HCT116 (cell line): ENCODE data around the gene RAMAC. TPM values are rescaled to one million over a fixed set of nuclear protein-coding genes. Genes with fewer than 3 reads are reported as not detected.

Source experiments
- ATAC-seq: fragments of 200-7000 bp; cut with Tn5 transposase; 2 replicates; pipeline ENCODE4 v1.9.1; 2020; ENCODE audit warnings: mild to moderate bottlenecking, moderate library complexity
- BruUV-seq: library from RNA; stranded (reverse); fragments of 400-500 nt; replicated peaks from 2 replicates; lab custom pipeline; 2021; lab: Mats Ljungman, UMichigan
- CTCF ChIA-PET: fragments of 300-600 bp; sonication (Branson Sonifier 250); formaldehyde crosslinking; loops from one replicate; lab custom pipeline; 2021; ENCODE audit warnings: antibody characterized with exemption; lab: Charles Lee
- POLR2A ChIA-PET: fragments of 300-600, 350-600 bp; sonication (Branson Sonifier 250); formaldehyde crosslinking; loops from one replicate; lab custom pipeline; 2021; ENCODE audit warnings: antibody characterized with exemption; lab: Charles Lee
- RAD21 ChIA-PET, 2 experiments: fragments of 300-600 bp; sonication (Branson Sonifier 250); formaldehyde crosslinking; loops; one replicate each; lab custom pipeline; 2023; ENCODE audit warnings: low total read pairs in 2 of 2; ENCODE audit not compliant: uncharacterized antibody in 2 of 2, unreplicated experiment in 2 of 2, low non-redundant PET in 1 of 2; lab: Charles Lee
- DNase-seq: peaks from one replicate; pipeline ENCODE4 v3.0.0-alpha.2; 2010; ENCODE audit warnings: low read depth, low spot score
- H2AFZ ChIP-seq: fragments of 200-600 bp; shearing (Covaris generic), sonication (generic); 2 replicates; pipeline ENCODE4 v1.6.1; 2017; ENCODE audit warnings: low read depth, mixed run types, mixed read lengths, antibody characterized with exemption, low read length; ENCODE audit not compliant: poor library complexity, severe bottlenecking
- H3K27ac ChIP-seq: 2 replicates; pipeline ENCODE4 v1.5.1; 2012; ENCODE audit warnings: low read depth, low read length
- H3K27me3 ChIP-seq: fragments of 200-600 bp; sonication (generic); 2 replicates; pipeline ENCODE4 v1.6.1; 2016; ENCODE audit warnings: mixed run types, low read length, mixed read lengths; ENCODE audit not compliant: insufficient read depth
- H3K36me3 ChIP-seq, 2 experiments: fragments of 200-500 bp in 1 of 2; fragments of 200-600 bp in 1 of 2; sonication (Bioruptor generic) in 1 of 2; sonication (generic) in 1 of 2; 2 replicates each; pipeline versions ENCODE4 v1.5.1 to v1.6.1; 2014 to 2016; ENCODE audit warnings: low read length in 2 of 2, inconsistent platforms in 1 of 2, mixed read lengths in 1 of 2, mixed run types in 1 of 2; ENCODE audit not compliant: insufficient read depth in 2 of 2, control insufficient read depth in 1 of 2
- H3K4me1 ChIP-seq, 2 experiments: fragments of 200-600 bp in 1 of 2; sonication (generic) in 1 of 2; 2 replicates each; pipeline versions ENCODE4 v1.5.1 to v1.6.1; 2012 to 2017; ENCODE audit warnings: low read length in 2 of 2, inconsistent platforms in 1 of 2, mild to moderate bottlenecking in 1 of 2, mixed read lengths in 1 of 2, mixed run types in 1 of 2, moderate library complexity in 1 of 2; ENCODE audit not compliant: insufficient read depth in 2 of 2, control insufficient read depth in 1 of 2
- H3K4me2 ChIP-seq: fragments of 200-600 bp; sonication (generic); 2 replicates; pipeline ENCODE4 v1.6.1; 2017; ENCODE audit warnings: mixed run types, low read length, mixed read lengths
- H3K4me3 ChIP-seq, 2 experiments: fragments of 200-600 bp in 1 of 2; sonication (generic) in 1 of 2; replicated peaks in 1 of 2; 2 replicates each; pipeline ENCODE4 v1.5.1; 2011 to 2016; ENCODE audit warnings: low read length in 2 of 2, control low read depth in 1 of 2, low read depth in 1 of 2, mild to moderate bottlenecking in 1 of 2, mixed read lengths in 1 of 2, mixed run types in 1 of 2
- H3K79me2 ChIP-seq: fragments of 200-600 bp; sonication (generic); 2 replicates; pipeline ENCODE4 v1.6.1; 2017; ENCODE audit warnings: mild to moderate bottlenecking, mixed run types, low read length, moderate library complexity, mixed read lengths; ENCODE audit not compliant: insufficient read depth
- H3K9ac ChIP-seq: fragments of 200-600 bp; sonication (generic); 2 replicates; pipeline ENCODE4 v1.6.1; 2016; ENCODE audit warnings: low read length, mixed read lengths
- H3K9me2 ChIP-seq: fragments of 200-600 bp; sonication (generic), shearing (Covaris generic); 2 replicates; pipeline ENCODE4 v1.6.1; 2017; ENCODE audit warnings: mixed run types, mild to moderate bottlenecking, moderate library complexity; ENCODE audit not compliant: insufficient read depth
- H3K9me3 ChIP-seq, 2 experiments: fragments of 200-500 bp in 1 of 2; fragments of 200-600 bp in 1 of 2; sonication (Bioruptor generic) in 1 of 2; sonication (generic) in 1 of 2; 2 replicates each; pipeline ENCODE4 v1.6.1; 2014 to 2017; ENCODE audit warnings: low read length in 2 of 2, mixed read lengths in 2 of 2, inconsistent platforms in 1 of 2, low read depth in 1 of 2, mild to moderate bottlenecking in 1 of 2, mixed run types in 1 of 2, moderate library complexity in 1 of 2; ENCODE audit not compliant: control insufficient read depth in 1 of 2, insufficient read depth in 1 of 2
- H4K20me1 ChIP-seq: fragments of 200-600 bp; sonication (generic), shearing (Covaris generic); 2 replicates; pipeline ENCODE4 v1.6.1; 2017; ENCODE audit warnings: mixed run types, mild to moderate bottlenecking, moderate library complexity; ENCODE audit not compliant: insufficient read depth
- ATF3 ChIP-seq: IDR thresholded peaks from 2 replicates; pipeline ENCODE4 v1.6.1; 2012
- EGR1 ChIP-seq: IDR thresholded peaks from 2 replicates; pipeline ENCODE4 v1.6.1; 2012; ENCODE audit warnings: low read depth
- EZH2phosphoT487 ChIP-seq: fragments of 200-600 bp; IDR thresholded peaks from 2 replicates; pipeline ENCODE4 v1.6.1; 2018; ENCODE audit warnings: antibody characterized with exemption, borderline replicate concordance
- FOSL1 ChIP-seq: IDR thresholded peaks from 2 replicates; pipeline ENCODE4 v1.6.1; 2012; ENCODE audit warnings: low read depth
- POLR2A ChIP-seq: IDR thresholded peaks from 2 replicates; pipeline ENCODE4 v1.7.0; 2011; ENCODE audit warnings: borderline replicate concordance; ENCODE audit not compliant: insufficient read depth, insufficient read length; ENCODE audit errors: extremely low read depth
- RAD21 ChIP-seq: IDR thresholded peaks from 2 replicates; pipeline ENCODE4 v1.6.1; 2012; ENCODE audit warnings: low read depth, mild to moderate bottlenecking
- SP1 ChIP-seq: IDR thresholded peaks from 2 replicates; pipeline ENCODE4 v1.6.1; 2012; ENCODE audit warnings: low read depth
- TCF7L2 ChIP-seq: IDR thresholded peaks from 2 replicates; pipeline ENCODE4 v1.7.0; 2011; ENCODE audit warnings: borderline replicate concordance, inconsistent platforms; ENCODE audit not compliant: insufficient read depth, insufficient read length; ENCODE audit errors: extremely low read depth
- ZFX ChIP-seq: fragments of 450-650 bp; IDR thresholded peaks from 2 replicates; pipeline ENCODE4 v1.6.1; 2017
- intact Hi-C: fragments of 100-400 bp; cut with micrococcal nuclease; formaldehyde crosslinking; loops from 2 replicates; pipeline ENCODE4 v1.10.0; 2022
- total RNA-seq: library from RNA; stranded (reverse); gene quantifications from one replicate; pipeline ENCODE4 v1.2.1, GENCODE V29; 2021; ENCODE audit not compliant: unreplicated experiment
- TF ChIP-seq, protein P1 (sequence below): IDR thresholded peaks from 2 replicates; pipeline ENCODE4 v1.6.1; 2012

The RAMAC gene
- total RNA-seq, 1 experiment from 2014 or later: 16.5 TPM

- ChIA-PET RAD21 (no interaction called here), CTCF (interaction anchor here (1.1 kb wide), 2 partner anchors 18 to 143 kb away, joined by 3 to 4 read pairs; partner anchors contain the start of gene C15orf40), POLR2A (no interaction called here)
- Histone ChIP-seq H3K36me3 (peaks cover 7 to 17% of the 10 kb centered on the region in 2 experiments; a peak in 2 of 4 replicates), H3K4me2 (no peak overlapping the region), H3K27me3 (no peaks in the 10 kb centered on the region), H3K79me2 (peaks cover 3% of the 10 kb centered on the region; the same call in 1 of the 2 replicates), H3K9ac (no peak overlapping the region), H3K4me3 (no peak overlapping the region), H3K27ac (no peak overlapping the region), H4K20me1 (no peaks in the 10 kb centered on the region), H3K9me3 (no peaks in the 10 kb centered on the region), H3K9me2 (no peaks in the 10 kb centered on the region), H3K4me1 (no peaks in the 10 kb centered on the region), H2AFZ (no peak overlapping the region)
- TF ChIP-seq RAD21 (no peak), ATF3 (no peak)
- DNase-seq (no peak), ATAC-seq (no peak)
- intact Hi-C loops: no loop called here
- BruUV-seq: no TSS peak
These were observed 7.1 kb downstream of the RAMAC start for GRCh38 chr15:82993144-82993543.

GRCh38 chr15:82995076-82995475 lies 9.1 kb downstream of the RAMAC start:
- Histone ChIP-seq H3K4me3 (no peak overlapping the region), H3K9me2 (no peaks in the 10 kb centered on the region), H3K79me2 (peaks cover 3% of the 10 kb centered on the region; the same call in 1 of the 2 replicates), H2AFZ (no peak overlapping the region), H4K20me1 (no peaks in the 10 kb centered on the region), H3K27ac (no peak overlapping the region), H3K27me3 (no peaks in the 10 kb centered on the region), H3K36me3 (0 out of 4 replicates have a peak, but pooled peaks cover 3 to 5% of the 10 kb centered on the region in 2 experiments), H3K4me1 (peaks cover 0 to under 1% of the 10 kb centered on the region in 2 experiments; a peak in 1 of 4 replicates), H3K4me2 (no peak overlapping the region), H3K9me3 (no peaks in the 10 kb centered on the region), H3K9ac (no peak overlapping the region)
- ATAC-seq (no peak), DNase-seq (no peak)
- no TSS peak for BruUV-seq
- ChIA-PET RAD21 (no interaction called here), CTCF (interaction anchor here (1.3 to 1.7 kb wide), 3 partner anchors 16 to 146 kb away, joined by 3 to 4 read pairs (median 3); partner anchors contain the start of gene C15orf40), POLR2A (no interaction called here)
- intact Hi-C loops: no loop called here
- TF ChIP-seq, protein P1, sequence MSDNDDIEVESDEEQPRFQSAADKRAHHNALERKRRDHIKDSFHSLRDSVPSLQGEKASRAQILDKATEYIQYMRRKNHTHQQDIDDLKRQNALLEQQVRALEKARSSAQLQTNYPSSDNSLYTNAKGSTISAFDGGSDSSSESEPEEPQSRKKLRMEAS: no peak
- TF ChIP-seq EGR1 (no peak), ZFX (no peak), FOSL1 (no peak), ATF3 (no peak), POLR2A (no peak), TCF7L2 (no peak), EZH2phosphoT487 (no peak), SP1 (no peak)
